SJCRH30 (cell line): ENCODE data around the gene RGCC. TPM values are rescaled to one million over a fixed set of nuclear protein-coding genes. Genes with fewer than 3 reads are reported as not detected.
"Not testable (repeated sequence)": the region's sequence is repeated elsewhere in the genome, so short reads cannot be mapped to it uniquely, and the experiment has no call there.

Experiments used
- DNase-seq, 2 experiments: peaks; one replicate each; pipeline ENCODE4 v3.0.0-alpha.2; 2015 to 2020
- H3K27ac ChIP-seq: fragments of 250-450 bp; sonication (Bioruptor Pico); 2 replicates; pipeline ENCODE4 v1.5.1; 2020; ENCODE audit warnings: mild to moderate bottlenecking, moderate library complexity
- H3K27me3 ChIP-seq: fragments of 250-450 bp; sonication (Bioruptor Pico); 2 replicates; pipeline ENCODE4 v1.5.1; 2020; ENCODE audit warnings: mild to moderate bottlenecking, moderate library complexity
- H3K36me3 ChIP-seq: fragments of 250-450 bp; sonication (Bioruptor Pico); 2 replicates; pipeline ENCODE4 v1.5.1; 2020; ENCODE audit warnings: mild to moderate bottlenecking, moderate library complexity
- H3K4me1 ChIP-seq: fragments of 250-450 bp; sonication (Bioruptor Pico); 2 replicates; pipeline ENCODE4 v1.5.1; 2020; ENCODE audit warnings: mild to moderate bottlenecking, moderate library complexity
- H3K4me3 ChIP-seq: fragments of 250-450 bp; sonication (Bioruptor Pico); 2 replicates; pipeline ENCODE4 v1.5.1; 2020; ENCODE audit warnings: mild to moderate bottlenecking, moderate library complexity
- H3K9me3 ChIP-seq: fragments of 250-450 bp; sonication (Bioruptor Pico); replicated peaks from 2 replicates; pipeline ENCODE4 v1.5.1; 2020; ENCODE audit warnings: mild to moderate bottlenecking, moderate library complexity
- total RNA-seq: library from RNA; depleted of rRNA; stranded (reverse); fragments of >200 nt; shearing (Covaris generic); gene quantifications from 2 replicates; pipeline ENCODE4 v1.2.3, GENCODE V29; 2014

Gene RGCC
- total RNA-seq, 1 experiment from 2014 or later = not detected

- Histone ChIP-seq H3K27ac (no peak overlapping the region), H3K4me1 (no peaks in the 10 kb centered on the region), H3K36me3 (no peaks in the 10 kb centered on the region), H3K27me3 (no peaks in the 10 kb centered on the region), H3K4me3 (no peak overlapping the region), H3K9me3 (no peaks in the 10 kb centered on the region)
- no peak for DNase-seq
Measured at GRCh38 chr13:41426047-41426446, 31.3 kb upstream of the RGCC start.

GRCh38 chr13:41427666-41428065 is 29.7 kb upstream of the RGCC start:
- Histone ChIP-seq H3K4me1 (no peaks in the 10 kb centered on the region), H3K27ac (no peak overlapping the region), H3K27me3 (no peaks in the 10 kb centered on the region), H3K36me3 (no peaks in the 10 kb centered on the region), H3K4me3 (no peak overlapping the region), H3K9me3 (no peaks in the 10 kb centered on the region)
- no peak for DNase-seq

GRCh38 chr13:41428155-41428554 is 29.2 kb upstream of the RGCC start:
- no peaks in the 10 kb centered on the region for H3K36me3 ChIP-seq
- DNase-seq = no peak
- no peaks in the 10 kb centered on the region for H3K9me3 ChIP-seq
- H3K4me1 ChIP-seq = no peaks in the 10 kb centered on the region
- no peaks in the 10 kb centered on the region for H3K27me3 ChIP-seq
- H3K27ac ChIP-seq = no peak overlapping the region
- no peak overlapping the region for H3K4me3 ChIP-seq

- H3K4me3 ChIP-seq, H3K27ac ChIP-seq, H3K4me1 ChIP-seq, H3K36me3 ChIP-seq, H3K9me3 ChIP-seq, DNase-seq, H3K27me3 ChIP-seq: not testable (repeated sequence)
Measured at GRCh38 chr13:41434030-41434429, 23.3 kb upstream of the RGCC start.

GRCh38 chr13:41434831-41435520 is 22.4 kb upstream of the RGCC start:
- H3K9me3 ChIP-seq = no peaks in the 10 kb centered on the region
- H3K4me1 ChIP-seq = no peaks in the 10 kb centered on the region
- H3K36me3 ChIP-seq = no peaks in the 10 kb centered on the region
- H3K4me3 ChIP-seq = no peak overlapping the region
- H3K27me3 ChIP-seq = no peaks in the 10 kb centered on the region
- no peak for DNase-seq
- no peak overlapping the region for H3K27ac ChIP-seq

GRCh38 chr13:41443969-41444368 is 13.4 kb upstream of the RGCC start:
- H3K27me3 ChIP-seq = no peaks in the 10 kb centered on the region
- H3K27ac ChIP-seq = no peak overlapping the region
- H3K4me3 ChIP-seq = no peak overlapping the region
- DNase-seq = no peak
- no peaks in the 10 kb centered on the region; the same call in 1 of the 2 replicates for H3K9me3 ChIP-seq
- H3K4me1 ChIP-seq = no peaks in the 10 kb centered on the region
- H3K36me3 ChIP-seq = no peaks in the 10 kb centered on the region

GRCh38 chr13:41452462-41452861 is 4.9 kb upstream of the RGCC start:
- Histone ChIP-seq H3K4me1 (no peaks in the 10 kb centered on the region), H3K36me3 (no peaks in the 10 kb centered on the region), H3K27me3 (no peaks in the 10 kb centered on the region), H3K27ac (no peak overlapping the region), H3K9me3 (peaks cover 5% of the 10 kb centered on the region; the same call in 1 of the 2 replicates), H3K4me3 (no peak overlapping the region)
- DNase-seq = no peak

- no peak overlapping the region for H3K4me3 ChIP-seq
- peaks cover 5% of the 10 kb centered on the region; the same call in 1 of the 2 replicates for H3K9me3 ChIP-seq
- H3K4me1 ChIP-seq = no peaks in the 10 kb centered on the region
- no peak for DNase-seq
- no peak overlapping the region for H3K27ac ChIP-seq
- H3K27me3 ChIP-seq = no peaks in the 10 kb centered on the region
- no peaks in the 10 kb centered on the region for H3K36me3 ChIP-seq
Measured at GRCh38 chr13:41453620-41454019, 3.7 kb upstream of the RGCC start.

- Histone ChIP-seq H3K27ac (no peak overlapping the region), H3K27me3 (no peaks in the 10 kb centered on the region), H3K4me1 (no peaks in the 10 kb centered on the region), H3K9me3 (peaks cover 4% of the 10 kb centered on the region; the same call in 1 of the 2 replicates), H3K4me3 (no peak overlapping the region), H3K36me3 (no peaks in the 10 kb centered on the region)
- DNase-seq = no peak
Measured at GRCh38 chr13:41454170-41454569, 3.2 kb upstream of the RGCC start.

GRCh38 chr13:41455725-41456419 is 1.5 kb upstream of the RGCC start:
- no peaks in the 10 kb centered on the region for H3K27me3 ChIP-seq
- no peaks in the 10 kb centered on the region for H3K9me3 ChIP-seq
- H3K4me3 ChIP-seq = no peak overlapping the region
- H3K36me3 ChIP-seq = no peaks in the 10 kb centered on the region
- no peak overlapping the region for H3K27ac ChIP-seq
- DNase-seq = no peak
- no peaks in the 10 kb centered on the region for H3K4me1 ChIP-seq

- no peaks in the 10 kb centered on the region for H3K4me1 ChIP-seq
- no peaks in the 10 kb centered on the region for H3K27me3 ChIP-seq
- no peak overlapping the region for H3K4me3 ChIP-seq
- no peaks in the 10 kb centered on the region for H3K36me3 ChIP-seq
- H3K27ac ChIP-seq = no peak overlapping the region
- H3K9me3 ChIP-seq = no peaks in the 10 kb centered on the region
- DNase-seq = no peak
Measured at GRCh38 chr13:41457589-41458186, 338 bp downstream of the RGCC start.

- no peak overlapping the region for H3K4me3 ChIP-seq
- H3K4me1 ChIP-seq = no peaks in the 10 kb centered on the region
- no peak overlapping the region for H3K27ac ChIP-seq
- H3K36me3 ChIP-seq = no peaks in the 10 kb centered on the region
- DNase-seq = no peak
- no peaks in the 10 kb centered on the region for H3K27me3 ChIP-seq
- no peaks in the 10 kb centered on the region for H3K9me3 ChIP-seq
Measured at GRCh38 chr13:41458187-41458760, 924 bp downstream of the RGCC start.

GRCh38 chr13:41458761-41459431 is 1.5 kb downstream of the RGCC start:
- DNase-seq = no peak
- no peaks in the 10 kb centered on the region for H3K4me1 ChIP-seq
- H3K36me3 ChIP-seq = no peaks in the 10 kb centered on the region
- no peaks in the 10 kb centered on the region for H3K9me3 ChIP-seq
- H3K27ac ChIP-seq = no peak overlapping the region
- no peak overlapping the region for H3K4me3 ChIP-seq
- H3K27me3 ChIP-seq = no peaks in the 10 kb centered on the region

GRCh38 chr13:41459432-41460073 is 2.2 kb downstream of the RGCC start:
- Histone ChIP-seq H3K36me3 (no peaks in the 10 kb centered on the region), H3K4me3 (no peak overlapping the region), H3K4me1 (no peaks in the 10 kb centered on the region), H3K27ac (no peak overlapping the region), H3K9me3 (no peaks in the 10 kb centered on the region), H3K27me3 (no peaks in the 10 kb centered on the region)
- no peak for DNase-seq
